Lung (tissue), 12 donors: ENCODE measurements around the gene MBD3. TPM values are rescaled to one million over a fixed set of nuclear protein-coding genes. Genes with fewer than 3 reads are reported as not detected.

Source experiments
- ATAC-seq: fragments of 200-7000 bp; cut with Tn5 transposase; one replicate; pipeline ENCODE4 v1.9.1; 2020; ENCODE audit warnings: moderate number of reproducible peaks; ENCODE audit not compliant: insufficient read depth, low FRiP score
- DNase-seq, 3 donors: peaks; one replicate each; pipeline ENCODE4 v3.0.0-alpha.2; 2013 to 2017
- H3K27ac ChIP-seq, 2 donors: one replicate each; pipeline ENCODE4 v1.5.1; 2013; ENCODE audit warnings: mild to moderate bottlenecking in 2 of 2, moderate library complexity in 2 of 2, control low read depth in 1 of 2, inconsistent platforms in 1 of 2, low read depth in 1 of 2, low read length in 1 of 2
- H3K27me3 ChIP-seq, 3 donors: one replicate each; pipeline ENCODE4 v1.5.1; 2013; ENCODE audit warnings: low read length in 2 of 3; ENCODE audit not compliant: control insufficient read depth in 3 of 3, insufficient read depth in 3 of 3
- H3K36me3 ChIP-seq, 4 donors: one replicate each; pipeline ENCODE4 v1.5.1; 2013; ENCODE audit warnings: low read length in 4 of 4, mild to moderate bottlenecking in 1 of 4, moderate library complexity in 1 of 4; ENCODE audit not compliant: control insufficient read depth in 4 of 4, insufficient read depth in 4 of 4
- H3K4me1 ChIP-seq, 5 donors: one replicate each; pipeline ENCODE4 v1.5.1; 2013; ENCODE audit warnings: low read length in 5 of 5, mild to moderate bottlenecking in 2 of 5, moderate library complexity in 1 of 5; ENCODE audit not compliant: control insufficient read depth in 5 of 5, insufficient read depth in 5 of 5
- H3K4me3 ChIP-seq: one replicate; pipeline ENCODE4 v1.5.1; 2013; ENCODE audit warnings: mild to moderate bottlenecking, control low read depth, moderate library complexity
- H3K9ac ChIP-seq, 2 donors: one replicate each; pipeline ENCODE4 v1.5.1; 2013; ENCODE audit warnings: low read length in 2 of 2, control low read depth in 1 of 2; ENCODE audit not compliant: insufficient read depth in 1 of 2
- H3K9me3 ChIP-seq, 4 donors: one replicate each; pipeline ENCODE4 v1.5.1; 2013; ENCODE audit warnings: low read length in 3 of 4, mild to moderate bottlenecking in 1 of 4, moderate library complexity in 1 of 4; ENCODE audit not compliant: control insufficient read depth in 4 of 4, insufficient read depth in 3 of 4
- CTCF ChIP-seq: IDR thresholded peaks from 2 replicates; pipeline ENCODE4 v1.5.1; 2012; ENCODE audit warnings: mild to moderate bottlenecking; ENCODE audit errors: control extremely low read depth, extremely low read depth
- WGBS, 2 donors: extraction: QIAGEN DNeasy Blood & Tissue Kit; methylation state at CpG; one replicate each; pipeline ENCODE4 v1.1.7; 2013; 5-methylcytosine and 5-hydroxymethylcytosine counted together
- polyA plus RNA-seq, 2 donors: library from polyadenylated mRNA; stranded (reverse); fragments of 200-250 nt; gene quantifications; one replicate each; pipeline ENCODE4 v1.2.1, GENCODE V29; 2013
- total RNA-seq, 2 donors: library from RNA; depleted of rRNA in 1 of 2; stranded (reverse); fragments of >200 nt in 1 of 2; gene quantifications; one replicate each; pipeline ENCODE4 v1.2.1, GENCODE V29; 2014 to 2021
- donor health status: control.
- donor health status: control.
- donor health status: Bipolar disorder and iron deficiency.
- donor health status: healthy.
- donor health status: DM: yes; HTN: yes; CAD: no.

Gene MBD3
- total and polyA plus RNA-seq, 4 donors: 48.1 to 129 (median 88.7) TPM

- WGBS, 2 donors: 78 to 82% methylated on average over 9 of the region's 9 CpGs
- Histone ChIP-seq H3K9ac (no peak overlapping the region), H3K27ac (no peak overlapping the region), H3K4me3 (no peak overlapping the region), H3K27me3 (no peaks in the 10 kb centered on the region), H3K36me3 (peaks cover 9 to 55% (median 24%) of the 10 kb centered on the region in 4 donors), H3K4me1 (peaks cover 0 to 4% (median 0%) of the 10 kb centered on the region in 5 donors), H3K9me3 (peaks cover 0 to 3% (median 0%) of the 10 kb centered on the region in 4 donors)
- TF ChIP-seq CTCF: no peak
- DNase-seq (no peak), ATAC-seq (no peak)
These were observed 20.5 kb upstream of the MBD3 start for GRCh38 chr19:1613146-1613545.

GRCh38 chr19:1612114-1613086 is 19.7 kb upstream of the MBD3 start:
- Histone ChIP-seq H3K4me1 (peaks cover 0 to 4% (median 0%) of the 10 kb centered on the region in 5 donors), H3K9ac (no peak overlapping the region), H3K27me3 (no peaks in the 10 kb centered on the region), H3K4me3 (no peak overlapping the region), H3K36me3 (peaks cover 9 to 54% (median 24%) of the 10 kb centered on the region in 4 donors), H3K9me3 (peaks cover 0 to 3% (median 0%) of the 10 kb centered on the region in 4 donors), H3K27ac (no peak overlapping the region)
- no peak for ATAC-seq
- DNase-seq: no peak
- no peak for TF ChIP-seq CTCF
- 96% methylated on average over 39 of the region's 39 CpGs for WGBS, 2 donors

GRCh38 chr19:1611353-1611752 is 18.7 kb upstream of the MBD3 start:
- TF ChIP-seq CTCF: no peak
- ATAC-seq (no peak), DNase-seq (no peak)
- peaks cover 0 to 4% (median 0%) of the 10 kb centered on the region in 5 donors for H3K4me1 ChIP-seq
- WGBS, 2 donors: 95 to 98% methylated on average over 15 of the region's 15 CpGs
- H3K9me3 ChIP-seq: peaks cover 0 to 3% (median 0%) of the 10 kb centered on the region in 4 donors
- H3K36me3 ChIP-seq: peaks cover 9 to 52% (median 24%) of the 10 kb centered on the region in 4 donors
- no peaks in the 10 kb centered on the region for H3K27me3 ChIP-seq
- H3K27ac ChIP-seq: no peak overlapping the region
- no peak overlapping the region for H3K4me3 ChIP-seq
- H3K9ac ChIP-seq: no peak overlapping the region
